ENCODE data around the gene DESI1. TPM values are rescaled to one million over a fixed set of nuclear protein-coding genes. Genes with fewer than 3 reads are reported as not detected.

Gene DESI1
- total RNA-seq, 2 experiments from 2014 or later: 91.6 to 97.3 TPM

DNA sequence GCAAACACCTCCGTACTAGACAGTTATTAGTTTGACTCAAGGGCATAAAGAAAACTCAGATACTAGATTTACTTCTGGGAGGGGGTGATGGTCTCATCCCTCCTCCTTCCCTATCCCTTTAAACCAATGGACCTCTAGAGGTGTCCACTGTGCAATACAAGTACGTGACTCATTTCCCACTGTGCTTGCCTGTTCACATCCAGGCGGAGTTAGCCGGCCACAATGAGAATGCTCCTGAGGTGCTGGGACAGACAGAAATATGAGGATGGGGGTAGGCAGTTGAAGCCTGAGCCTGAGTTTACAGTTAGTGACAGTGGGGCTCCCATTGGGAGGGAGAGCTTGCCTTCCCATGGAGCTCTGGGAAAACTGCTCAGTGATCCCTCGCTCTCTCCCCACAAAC lies 22.8 kb downstream of the DESI1 start:
- CTCF ChIA-PET: interaction anchor here (0.9 to 1.2 kb wide), 2 partner anchors 21 to 57 kb away, joined by 3 read pairs; no protein-coding TSS in a partner anchor

DNA sequence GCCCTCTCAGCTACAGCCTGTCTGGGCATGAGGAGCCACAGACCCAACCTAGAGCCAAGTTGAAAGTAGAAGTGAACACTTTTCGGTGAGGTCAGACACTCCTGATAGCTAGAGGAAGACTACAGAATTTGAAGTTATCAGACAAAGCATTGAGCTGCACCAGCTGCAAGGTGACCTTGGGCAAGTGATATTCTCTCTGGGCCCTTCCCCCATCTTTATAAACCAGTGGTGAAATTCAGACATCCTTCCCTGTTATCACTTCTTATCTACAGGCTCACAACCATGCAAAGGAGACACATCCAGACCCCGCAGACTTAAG lies 23.2 kb downstream of the DESI1 start:
- ChIA-PET POLR2A (interaction anchor here (1.0 kb wide), 1 partner anchor 134 kb away, joined by 7 read pairs; no protein-coding TSS in a partner anchor), CTCF (interaction anchor here (0.6 to 1.2 kb wide), 3 partner anchors 21 to 57 kb away, joined by 3 to 5 read pairs (median 3); no protein-coding TSS in a partner anchor)

More for the DNA sequence above, 22.8 kb downstream of the DESI1 start:
- POLR2A ChIA-PET: interaction anchor here (1.0 kb wide), 1 partner anchor 135 kb away, joined by 7 read pairs; no protein-coding TSS in a partner anchor

DNA sequence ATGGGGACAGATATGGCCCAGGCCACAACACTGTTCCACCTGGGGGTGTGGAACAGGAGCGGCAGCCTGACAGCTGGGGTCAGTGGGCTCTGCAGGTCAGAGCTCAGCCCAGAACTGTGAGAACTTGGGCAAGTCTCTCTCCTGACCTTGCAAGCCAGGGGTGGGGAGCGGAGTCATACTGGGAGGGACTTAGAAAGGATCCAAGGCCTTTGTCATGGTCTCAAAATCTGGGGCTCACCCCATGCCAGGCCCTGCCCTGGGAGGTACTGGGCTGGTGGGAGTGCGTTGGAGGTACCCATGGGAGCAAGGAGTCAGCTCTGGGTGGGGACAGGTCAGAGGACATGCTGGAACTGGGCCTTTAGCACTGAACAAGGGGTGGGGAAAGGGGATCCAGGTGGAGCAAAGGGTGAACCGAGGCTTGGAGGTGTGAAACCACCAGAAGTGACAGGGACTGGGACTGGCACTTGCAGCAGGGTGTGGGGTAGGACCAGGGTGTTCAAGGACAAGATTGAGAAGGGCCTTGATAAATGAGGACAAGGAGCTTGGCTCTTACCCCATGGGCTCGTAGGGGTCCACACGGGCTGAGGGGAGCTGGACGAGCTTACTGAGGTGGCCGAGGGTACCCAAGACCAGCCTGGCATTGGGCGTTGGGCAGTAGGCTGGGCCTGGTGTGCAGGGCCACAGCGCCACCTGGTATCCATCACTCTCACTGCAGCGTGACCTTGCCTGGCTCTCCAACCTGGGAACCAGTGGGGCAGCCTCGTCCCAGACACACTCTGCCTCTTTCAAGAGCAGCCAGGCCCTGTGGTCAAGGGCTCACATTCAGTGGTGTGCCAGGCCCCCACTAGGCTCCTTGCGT lies 23.8 kb downstream of the DESI1 start:
- POLR2A ChIA-PET: no interaction called here
- CTCF ChIA-PET: interaction anchor here (0.6 to 1.2 kb wide), 4 partner anchors 14 to 56 kb away, joined by 3 to 5 read pairs (median 4); no protein-coding TSS in a partner anchor

DNA sequence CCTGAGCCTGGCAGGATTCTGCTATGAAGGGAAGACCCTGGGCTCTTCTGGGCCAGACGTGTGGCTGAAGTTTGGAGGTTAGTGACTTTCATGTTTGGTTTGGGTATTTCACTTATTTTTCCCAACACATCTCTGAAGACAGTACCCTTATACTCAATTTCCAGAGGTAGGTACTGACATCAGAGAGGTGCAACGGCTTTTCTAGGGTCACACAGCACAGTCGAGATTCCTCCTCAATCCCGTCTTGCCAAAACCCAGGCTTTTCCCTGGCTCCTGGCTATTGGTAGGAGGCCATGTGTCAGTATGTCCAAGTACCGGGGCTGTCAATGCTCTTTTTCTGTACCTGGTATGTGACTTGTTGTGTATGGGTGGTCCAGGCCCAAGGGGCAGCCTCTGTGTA lies 25.1 kb downstream of the DESI1 start:
- ChIA-PET CTCF (no interaction called here), POLR2A (no interaction called here)

DNA sequence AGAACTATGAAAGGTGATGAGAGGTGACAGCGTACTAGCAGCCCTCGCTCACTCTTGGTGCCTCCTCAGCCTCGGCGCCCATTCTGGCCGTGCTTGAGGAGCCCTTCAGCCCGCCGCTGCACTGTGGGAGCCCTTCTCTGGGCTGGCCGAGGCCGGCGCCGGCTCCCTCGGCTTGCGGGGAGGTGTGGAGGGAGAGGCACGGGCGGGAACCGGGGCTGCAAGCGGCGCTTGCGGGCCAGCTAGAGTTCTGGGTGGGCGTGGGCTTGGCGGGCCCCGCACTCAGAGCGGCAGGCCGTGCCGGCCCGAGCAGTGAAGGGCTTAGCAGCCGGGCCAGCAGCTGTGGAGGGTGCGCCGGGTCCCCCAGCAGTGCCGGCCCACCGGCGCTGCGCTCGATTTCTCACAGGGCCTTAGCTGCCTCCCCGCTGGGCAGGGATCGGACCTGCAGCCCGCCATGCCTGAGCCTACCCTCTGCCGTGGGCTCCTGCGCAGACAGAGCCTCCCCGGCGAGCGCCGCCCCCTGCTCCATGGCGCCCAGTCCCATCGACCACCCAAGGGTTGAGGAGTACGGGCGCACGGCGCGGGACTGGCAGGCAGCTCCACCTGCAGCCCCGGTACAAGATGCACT lies 27.4 kb downstream of the DESI1 start:
- POLR2A ChIA-PET: interaction anchor here (1.3 kb wide), 1 partner anchor 11 kb away, joined by 5 read pairs; no protein-coding TSS in a partner anchor
- CTCF ChIA-PET: interaction anchor here (1.2 kb wide), 1 partner anchor 50 kb away, joined by 3 read pairs; no protein-coding TSS in a partner anchor

DNA sequence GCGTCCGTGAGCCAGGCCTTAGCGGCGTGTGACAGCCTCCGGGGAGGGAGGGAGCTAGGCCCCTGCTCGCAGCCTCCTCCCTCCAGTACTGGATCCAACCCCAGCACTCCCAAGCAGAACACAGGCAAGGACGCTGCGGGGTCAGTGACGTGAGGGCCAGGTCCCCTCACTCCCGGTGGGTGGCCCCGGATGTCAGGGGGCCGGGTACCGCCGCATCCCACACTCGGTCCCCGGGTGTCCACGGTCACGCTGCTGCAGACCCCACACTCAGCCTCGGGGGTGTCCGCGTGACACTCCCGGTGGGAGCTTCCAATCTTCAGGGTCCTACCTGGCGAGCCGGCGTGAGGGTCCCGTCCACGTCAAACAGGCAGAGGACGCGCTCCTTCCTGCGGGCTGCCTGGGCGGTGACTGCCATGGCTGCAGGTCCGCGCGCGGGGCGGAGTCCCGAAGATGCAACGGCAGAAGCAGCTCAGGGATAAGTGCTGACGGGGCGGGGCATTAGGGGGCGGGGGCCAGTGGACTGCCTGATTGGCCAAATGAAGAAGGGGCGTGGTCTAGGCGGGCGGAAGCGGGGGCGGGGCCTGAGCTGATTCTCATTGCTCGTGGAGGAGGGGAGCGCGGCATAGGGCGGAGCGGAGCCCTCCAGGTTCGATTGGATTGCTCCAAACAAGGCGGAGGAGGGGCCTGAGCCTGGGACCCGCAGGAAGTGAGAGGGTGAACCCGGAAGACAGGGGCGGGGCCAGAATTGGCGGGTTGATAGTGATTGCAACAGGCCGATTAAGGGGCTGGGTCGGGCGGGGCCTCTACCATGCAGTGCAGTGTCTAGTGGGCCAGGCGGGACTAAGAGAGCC lies 31.2 kb downstream of the DESI1 start, which contains the start of gene PMM1:
TSS of gene PMM1 (minus strand) at position 450 of the 851 bp plus-strand sequence. CDS start at position 415, 35 bp downstream.
- ChIA-PET CTCF (interaction anchor here (0.6 to 0.9 kb wide), 5 partner anchors 15 to 186 kb away, joined by 3 to 5 read pairs (median 3); partner anchors contain the start of genes DESI1 and XRCC6), POLR2A (interaction anchor here (0.6 to 3.5 kb wide), 15 partner anchors 15 to 1686 kb away, joined by 3 to 40 read pairs (median 4); partner anchors contain the start of genes ACO2, DESI1, PHF5A and POLR3H)

DNA sequence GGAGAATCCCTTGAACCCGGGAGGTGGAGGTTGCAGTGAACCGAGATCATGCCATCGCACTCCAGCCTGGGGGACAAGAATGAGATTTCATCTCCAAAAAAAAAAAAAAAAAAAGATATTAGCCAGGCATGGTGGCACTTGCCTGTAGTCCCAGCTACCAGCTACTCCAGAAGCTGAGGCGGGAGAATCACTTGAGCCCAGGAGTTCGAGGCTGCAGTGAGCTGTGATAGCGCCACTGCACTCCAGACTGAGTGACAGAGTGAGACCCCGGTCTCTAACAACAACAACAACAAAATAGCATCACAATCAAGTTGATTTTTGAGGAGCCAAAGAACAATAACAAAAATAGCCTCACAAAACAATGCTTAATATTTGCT lies 33.5 kb downstream of the DESI1 start:
- ChIA-PET CTCF (no interaction called here), POLR2A (interaction anchor here (0.6 to 0.7 kb wide), 2 partner anchors 141 to 516 kb away, joined by 4 to 12 read pairs; no protein-coding TSS in a partner anchor)

DNA sequence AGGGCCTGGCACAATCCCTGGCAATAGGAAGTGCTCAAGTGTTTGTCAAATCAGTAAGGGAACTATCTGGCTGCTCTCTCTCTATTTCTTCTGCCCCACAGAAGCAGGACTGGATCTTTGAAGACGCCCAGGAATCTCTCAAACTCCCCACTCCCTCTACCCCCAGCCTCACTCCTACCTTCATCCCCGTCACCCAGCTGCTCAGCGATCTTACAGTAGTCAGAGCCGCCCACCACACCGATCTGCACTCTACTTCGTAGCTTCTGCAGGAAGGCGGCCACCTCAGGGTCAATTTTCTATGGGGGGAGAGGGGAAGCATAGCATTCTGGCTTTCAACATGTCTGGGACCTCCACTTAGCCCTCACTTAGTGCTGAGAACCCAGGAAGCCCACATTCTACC lies 34.9 kb downstream of the DESI1 start:
- ChIA-PET POLR2A (no interaction called here), CTCF (no interaction called here)

DNA sequence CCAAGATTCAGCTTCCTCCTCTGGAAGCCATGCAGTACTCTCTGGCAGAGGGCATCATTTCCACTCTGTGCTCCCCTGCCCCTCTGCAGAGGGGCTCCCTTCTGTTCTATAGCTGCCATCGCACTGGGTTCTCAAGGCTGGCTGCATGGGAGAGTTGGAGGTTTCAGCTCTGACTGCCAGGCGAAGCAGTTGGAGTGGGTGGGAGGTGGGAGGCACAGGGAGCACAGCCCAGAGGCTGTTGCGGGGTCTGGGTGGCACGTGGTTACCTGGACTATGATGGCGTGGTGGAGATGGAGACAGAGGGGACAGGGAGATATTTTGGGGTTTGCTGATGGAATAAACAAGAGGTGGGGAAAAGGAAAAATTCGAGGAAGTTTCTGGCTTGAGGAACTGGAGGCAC lies 36.0 kb downstream of the DESI1 start:
- CTCF ChIA-PET: no interaction called here
- POLR2A ChIA-PET: interaction anchor here (0.5 to 0.6 kb wide), 2 partner anchors 19 to 273 kb away, joined by 3 to 6 read pairs; no protein-coding TSS in a partner anchor

GRCh38 chr22:41582694-41583093 lies 38.1 kb downstream of the DESI1 start:
- POLR2A ChIA-PET: no interaction called here
- CTCF ChIA-PET: no interaction called here

DNA sequence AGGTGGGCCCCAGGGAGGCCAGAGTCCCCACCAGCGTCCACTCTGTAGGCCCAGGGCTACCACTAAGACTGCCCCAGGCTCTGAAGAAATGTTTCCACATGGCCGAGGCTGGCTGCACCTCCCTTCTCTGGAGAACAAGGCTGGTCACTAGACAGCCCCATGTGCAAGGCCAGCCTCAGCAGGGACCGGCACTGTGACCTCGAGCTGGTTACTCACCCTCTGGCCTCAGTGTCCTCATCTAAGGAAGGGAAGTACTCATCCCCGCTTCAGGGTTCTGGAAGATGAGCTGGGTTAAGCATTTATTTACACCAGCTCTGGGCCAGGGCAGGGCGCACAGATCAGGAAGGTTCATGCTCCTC lies 40.9 kb downstream of the DESI1 start:
- POLR2A ChIA-PET: interaction anchor here (0.7 kb wide), 1 partner anchor 48 kb away, joined by 3 read pairs; no protein-coding TSS in a partner anchor

DNA sequence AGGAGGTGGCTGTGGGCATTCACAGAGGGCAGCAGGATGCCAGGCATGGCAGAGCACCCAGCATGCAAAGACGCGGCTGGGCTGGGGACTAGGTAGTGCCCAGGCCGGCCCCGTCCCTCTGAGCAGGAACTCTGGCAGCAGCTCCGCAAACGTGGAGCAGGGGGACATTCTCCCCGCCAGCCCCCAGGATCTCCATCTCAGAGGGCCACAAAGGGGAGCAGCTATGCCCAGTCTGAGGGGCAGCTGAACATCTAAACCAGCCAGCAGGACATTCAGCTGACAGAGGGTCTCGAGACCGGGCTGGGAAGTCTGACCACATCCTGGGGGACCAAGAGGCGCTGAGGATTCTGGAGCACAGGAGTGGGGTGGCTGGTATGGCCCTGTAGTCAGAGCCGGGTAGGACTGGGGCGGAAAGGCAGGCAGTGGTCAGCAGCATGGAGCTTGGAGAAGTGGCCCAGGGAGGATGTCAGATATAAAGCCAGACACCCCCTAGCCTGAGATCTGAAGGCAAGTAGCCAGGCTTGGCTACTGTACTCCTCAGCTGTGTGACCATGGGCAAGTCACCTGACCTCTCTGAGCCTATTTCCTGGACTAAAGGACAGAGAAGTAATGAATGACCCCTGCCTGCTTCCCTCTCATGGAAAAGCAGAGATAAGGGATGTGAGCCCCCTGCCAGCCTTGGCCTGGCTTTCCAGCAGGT lies 41.4 kb downstream of the DESI1 start:
- ChIA-PET POLR2A (interaction anchor here (0.7 kb wide), 1 partner anchor 48 kb away, joined by 3 read pairs; no protein-coding TSS in a partner anchor), CTCF (no interaction called here)

More for the DNA sequence above, 40.9 kb downstream of the DESI1 start:
- CTCF ChIA-PET: interaction anchor here (0.6 kb wide), 1 partner anchor 19 kb away, joined by 3 read pairs; the partner anchor contains the start of gene CSDC2

DNA sequence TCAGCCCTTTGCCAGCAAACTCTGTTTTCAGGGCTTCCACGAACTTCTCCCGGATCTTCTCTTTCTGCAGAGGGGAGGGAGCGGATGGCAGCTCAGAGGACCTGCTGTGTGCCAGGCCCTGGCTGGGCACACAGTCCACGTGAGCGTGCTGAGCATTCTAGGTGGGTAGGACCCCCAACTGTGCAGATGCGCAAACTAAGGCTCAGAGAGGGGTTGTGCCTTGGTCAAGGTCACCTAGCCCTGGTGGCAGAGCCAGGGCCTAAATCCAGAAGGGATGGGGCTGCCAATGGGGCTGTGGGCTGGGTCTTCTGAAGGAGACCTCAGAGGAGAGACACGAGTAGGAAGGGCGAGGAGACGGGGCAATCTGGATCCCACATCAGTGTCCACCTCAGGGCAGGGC lies 42.0 kb downstream of the DESI1 start:
- CTCF ChIA-PET: no interaction called here
- POLR2A ChIA-PET: no interaction called here

DNA sequence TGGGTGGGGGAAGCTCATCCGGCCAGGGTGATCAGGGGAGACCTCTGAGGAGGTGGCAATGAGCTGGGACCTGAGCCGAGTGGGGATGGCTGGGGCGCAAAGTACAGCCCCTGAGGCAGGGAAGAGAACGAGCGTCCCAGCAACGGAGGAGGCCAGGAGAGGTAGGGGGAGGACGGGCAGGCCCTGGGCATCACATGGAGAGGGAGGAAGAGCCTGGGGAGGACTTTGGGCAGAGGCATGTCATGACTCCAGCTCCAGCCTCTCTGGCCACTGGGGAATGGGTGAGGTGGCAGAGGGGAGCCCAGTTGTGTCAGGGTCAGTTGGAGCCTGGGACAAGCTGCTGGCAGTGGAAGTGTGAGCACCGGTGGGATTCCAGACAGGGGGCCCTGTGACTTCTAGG lies 42.7 kb downstream of the DESI1 start:
- CTCF ChIA-PET: no interaction called here
- POLR2A ChIA-PET: no interaction called here

- CTCF ChIA-PET: interaction anchor here (0.8 kb wide), 1 partner anchor 12 kb away, joined by 3 read pairs; no protein-coding TSS in a partner anchor
These were observed 44.0 kb downstream of the DESI1 start for GRCh38 chr22:41576877-41577276.

DNA sequence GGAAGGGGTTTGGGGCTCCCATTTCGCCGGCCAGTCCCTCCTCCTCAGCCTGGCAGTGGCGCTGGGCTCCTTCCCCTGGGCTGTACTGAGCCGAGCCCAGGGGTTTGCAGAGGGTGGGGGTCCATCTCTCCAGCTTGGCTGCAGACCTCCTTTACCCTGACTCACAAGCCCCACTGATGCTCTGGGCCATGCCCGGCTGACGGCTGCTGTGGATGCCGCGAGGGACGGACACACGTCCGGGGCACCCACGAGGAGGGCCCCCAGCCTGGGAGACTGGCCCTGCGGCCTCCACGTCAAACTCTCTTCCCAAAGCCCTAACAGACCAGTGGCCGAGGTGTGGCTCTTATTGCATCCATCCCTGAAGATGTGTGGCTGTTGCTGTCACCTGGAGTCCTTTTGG lies 45.3 kb downstream of the DESI1 start:
- CTCF ChIA-PET: no interaction called here
- POLR2A ChIA-PET: no interaction called here

More at GRCh38 chr22:41576877-41577276, 44.0 kb downstream of the DESI1 start:
- POLR2A ChIA-PET: no interaction called here

- CTCF ChIA-PET: no interaction called here
- POLR2A ChIA-PET: no interaction called here
These were observed 45.9 kb downstream of the DESI1 start for GRCh38 chr22:41574847-41575381.

DNA sequence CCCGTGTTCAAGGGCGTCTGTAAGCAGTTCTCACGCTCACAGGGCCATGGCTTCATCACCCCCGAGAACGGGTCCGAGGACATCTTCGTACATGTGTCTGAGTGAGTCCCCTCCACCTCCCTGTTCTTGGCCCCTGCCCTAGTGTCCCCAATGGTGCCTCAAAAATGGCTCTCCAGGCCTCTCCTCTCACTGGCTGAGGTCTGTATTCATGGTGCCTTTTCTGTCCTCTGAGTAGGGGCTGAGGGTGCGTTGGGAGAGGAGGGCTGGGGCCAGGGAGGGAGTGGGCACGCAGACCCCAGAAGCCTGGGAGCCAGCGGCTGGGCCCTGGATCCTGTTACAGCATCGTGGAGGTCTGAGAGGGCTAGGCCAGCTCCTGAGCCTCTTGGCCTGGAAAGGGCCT lies 47.2 kb downstream of the DESI1 start:
- POLR2A ChIA-PET: no interaction called here
- CTCF ChIA-PET: no interaction called here

Measured in activated CD8-positive, alpha-beta memory T cell treated with anti-CD3 and anti-CD28 coated beads for 36 hours (primary cell).